H9 (cell line): ENCODE measurements around the gene CAPN12. TPM values are rescaled to one million over a fixed set of nuclear protein-coding genes. Genes with fewer than 3 reads are reported as not detected.

Experiments
- DNase-seq: peaks from one replicate; pipeline ENCODE4 v3.0.0-alpha.2; 2017
- H2AFZ ChIP-seq: one replicate; pipeline ENCODE4 v1.6.1; 2013; ENCODE audit warnings: mild to moderate bottlenecking, low read length, control low read depth, moderate library complexity
- H2AK5ac ChIP-seq: 2 replicates; pipeline ENCODE4 v1.6.1; 2013; ENCODE audit warnings: low read length, control low read depth, mixed read lengths; ENCODE audit not compliant: insufficient read length
- H2BK120ac ChIP-seq: one replicate; pipeline ENCODE4 v1.6.1; 2013; ENCODE audit warnings: low read depth, mild to moderate bottlenecking, low read length, control low read depth, inconsistent platforms; ENCODE audit not compliant: poor library complexity, severe bottlenecking
- H2BK12ac ChIP-seq: 2 replicates; pipeline ENCODE4 v1.6.1; 2013; ENCODE audit warnings: low read length, control low read depth, mixed read lengths, low read depth; ENCODE audit not compliant: insufficient read length
- H2BK15ac ChIP-seq: 2 replicates; pipeline ENCODE4 v1.6.1; 2013; ENCODE audit warnings: low read depth, low read length, control low read depth
- H2BK20ac ChIP-seq: one replicate; pipeline ENCODE4 v1.6.1; 2013; ENCODE audit warnings: low read depth, mild to moderate bottlenecking, low read length, control low read depth, inconsistent platforms; ENCODE audit not compliant: poor library complexity, severe bottlenecking
- H2BK5ac ChIP-seq: 2 replicates; pipeline ENCODE4 v1.6.1; 2013; ENCODE audit warnings: low read length, control low read depth, mixed read lengths; ENCODE audit not compliant: insufficient read length
- H3K14ac ChIP-seq: 2 replicates; pipeline ENCODE4 v1.6.1; 2013; ENCODE audit warnings: low read length, control low read depth; ENCODE audit not compliant: insufficient read depth
- H3K18ac ChIP-seq: 2 replicates; pipeline ENCODE4 v1.6.1; 2013; ENCODE audit warnings: low read depth, mild to moderate bottlenecking, mixed read lengths, low read length, control low read depth; ENCODE audit not compliant: insufficient read length
- H3K23ac ChIP-seq: 2 replicates; pipeline ENCODE4 v1.6.1; 2013; ENCODE audit warnings: low read length, control low read depth, mixed read lengths, low read depth; ENCODE audit not compliant: insufficient read length
- H3K23me2 ChIP-seq: 2 replicates; pipeline ENCODE4 v1.6.1; 2013; ENCODE audit warnings: low read depth, mild to moderate bottlenecking, mixed read lengths, low read length, control low read depth; ENCODE audit not compliant: insufficient read length, poor library complexity, severe bottlenecking
- H3K27ac ChIP-seq: 2 replicates; pipeline ENCODE4 v1.5.1; 2013; ENCODE audit warnings: low read length, control low read depth, mixed read lengths, low read depth; ENCODE audit not compliant: insufficient read length
- H3K27me3 ChIP-seq: 2 replicates; pipeline ENCODE4 v1.6.1; 2013; ENCODE audit warnings: low read length, control low read depth, inconsistent platforms; ENCODE audit not compliant: insufficient read depth
- H3K4ac ChIP-seq: 2 replicates; pipeline ENCODE4 v1.6.1; 2013; ENCODE audit warnings: low read depth, mild to moderate bottlenecking, control low read depth, inconsistent platforms, low read length, moderate library complexity
- H3K4me1 ChIP-seq: 2 replicates; pipeline ENCODE4 v1.6.1; 2013; ENCODE audit warnings: low read length, control low read depth, inconsistent platforms; ENCODE audit not compliant: insufficient read depth
- H3K4me2 ChIP-seq: 2 replicates; pipeline ENCODE4 v1.6.1; 2013; ENCODE audit warnings: low read length, control low read depth, mixed read lengths; ENCODE audit not compliant: insufficient read length, insufficient read depth
- H3K56ac ChIP-seq: 2 replicates; pipeline ENCODE4 v1.6.1; 2013; ENCODE audit warnings: low read depth, mild to moderate bottlenecking, mixed read lengths, low read length, control low read depth; ENCODE audit not compliant: insufficient read length
- H3K79me1 ChIP-seq: 2 replicates; pipeline ENCODE4 v1.6.1; 2013; ENCODE audit warnings: low read depth, mild to moderate bottlenecking, moderate library complexity, low read length, control low read depth, inconsistent platforms; ENCODE audit not compliant: insufficient read depth, poor library complexity, severe bottlenecking
- H3K79me2 ChIP-seq: 2 replicates; pipeline ENCODE4 v1.6.1; 2013; ENCODE audit warnings: low read length, control low read depth, inconsistent platforms; ENCODE audit not compliant: insufficient read depth
- H3K9ac ChIP-seq: 2 replicates; pipeline ENCODE4 v1.6.1; 2013; ENCODE audit warnings: low read length, control low read depth, mixed read lengths; ENCODE audit not compliant: insufficient read length; ENCODE audit errors: extremely low read depth
- H3K9me3 ChIP-seq: one replicate; pipeline ENCODE4 v1.6.1; 2013; ENCODE audit warnings: low read depth, low read length, inconsistent platforms; ENCODE audit not compliant: control insufficient read depth
- H3T11ph ChIP-seq: one replicate; pipeline ENCODE4 v1.6.1; 2013; ENCODE audit warnings: mild to moderate bottlenecking, low read length, control low read depth, inconsistent platforms
- H4K20me1 ChIP-seq: one replicate; pipeline ENCODE4 v1.6.1; 2013; ENCODE audit not compliant: control insufficient read depth, insufficient read length, insufficient read depth
- H4K5ac ChIP-seq: 2 replicates; pipeline ENCODE4 v1.6.1; 2013; ENCODE audit warnings: low read depth, mild to moderate bottlenecking, mixed read lengths, low read length, control low read depth; ENCODE audit not compliant: insufficient read length
- H4K8ac ChIP-seq: replicated peaks from 2 replicates; pipeline ENCODE4 v1.6.1; 2013; ENCODE audit warnings: low read length, control low read depth, mixed read lengths, low read depth; ENCODE audit not compliant: insufficient read length
- H4K91ac ChIP-seq: 2 replicates; pipeline ENCODE4 v1.6.1; 2013; ENCODE audit warnings: low read depth, mild to moderate bottlenecking, moderate library complexity, mixed read lengths, low read length, control low read depth; ENCODE audit not compliant: insufficient read length
- H3K27ac Mint-ChIP-seq, 3 experiments: 2 replicates in 2 of 3; 3 replicates in 1 of 3; pipeline ENCODE4 v1.8.0; 2020 to 2021; ENCODE audit warnings: mixed read lengths in 3 of 3, mild to moderate bottlenecking in 1 of 3, moderate library complexity in 1 of 3
- H3K27me3 Mint-ChIP-seq: 2 replicates; pipeline ENCODE4 v1.8.0; 2021; ENCODE audit warnings: low read depth, mild to moderate bottlenecking, moderate library complexity, mixed read lengths
- H3K36me3 Mint-ChIP-seq, 3 experiments: 2 replicates in 2 of 3; 3 replicates in 1 of 3; pipeline ENCODE4 v1.8.0; 2020 to 2021; ENCODE audit warnings: low read depth in 3 of 3, mixed read lengths in 3 of 3; ENCODE audit not compliant: insufficient read depth in 1 of 3
- H3K4me1 Mint-ChIP-seq, 2 experiments: 2 replicates each; pipeline ENCODE4 v1.8.0; 2020; ENCODE audit warnings: mixed read lengths in 2 of 2
- H3K4me3 Mint-ChIP-seq, 2 experiments: 2 replicates in 1 of 2; 3 replicates in 1 of 2; pipeline ENCODE4 v1.8.0; 2020 to 2021; ENCODE audit warnings: mild to moderate bottlenecking in 2 of 2, mixed read lengths in 2 of 2, moderate library complexity in 1 of 2
- H3K9me3 Mint-ChIP-seq, 2 experiments: 2 replicates in 1 of 2; 3 replicates in 1 of 2; pipeline ENCODE4 v1.8.0; 2020; ENCODE audit warnings: mild to moderate bottlenecking in 2 of 2, mixed read lengths in 2 of 2, moderate library complexity in 1 of 2
- CTCF ChIP-seq: fragments of 200-600 bp; sonication (generic); conservative IDR thresholded peaks from 3 replicates; pipeline ENCODE4 v1.8.0; 2021; ENCODE audit warnings: antibody characterized with exemption, mild to moderate bottlenecking
- WGBS: extraction: QIAGEN DNeasy Blood & Tissue Kit; methylation state at CpG from one replicate; pipeline ENCODE4 v1.1.7; 2013; ENCODE audit warnings: missing lambda C conversion rate, low lambda C conversion rate, mixed read lengths; ENCODE audit not compliant: insufficient read length; ENCODE audit errors: extremely low coverage; 5-methylcytosine and 5-hydroxymethylcytosine counted together
- total RNA-seq: library from RNA; stranded (reverse); gene quantifications from 2 replicates; pipeline ENCODE4 v1.2.1, GENCODE V29; 2021

CAPN12 gene
- total RNA-seq, 1 experiment from 2014 or later: 10.5 TPM

GRCh38 chr19:38742906-38743305 lies 1.4 kb downstream of the CAPN12 start:
- WGBS: no CpG with 5 or more reads among the region's 6 CpGs
- no peak overlapping the region for H3K9ac ChIP-seq

More at GRCh38 chr19:38742906-38743305, 1.4 kb downstream of the CAPN12 start:
- no peak overlapping the region for H4K8ac ChIP-seq
- H4K20me1 ChIP-seq: no peaks in the 10 kb centered on the region
- no peak overlapping the region for H2AFZ ChIP-seq
- H3K27me3 ChIP-seq: no peaks in the 10 kb centered on the region; the same call in 1 of the 2 replicates
- H3K79me1 ChIP-seq: no peaks in the 10 kb centered on the region
- H3K27me3 Mint-ChIP-seq: peaks cover 26% of the 10 kb centered on the region
- no peak overlapping the region for H2BK12ac ChIP-seq
- H3K9me3 Mint-ChIP-seq: no peaks in the 10 kb centered on the region; a peak in 1 of 5 replicates
- H3K27ac ChIP-seq: no peak overlapping the region
- H3K36me3 Mint-ChIP-seq: peaks cover 0 to 3% (median 0%) of the 10 kb centered on the region in 3 experiments; a peak in 2 of 7 replicates
- H2BK15ac ChIP-seq: no peak overlapping the region
- H3K9me3 ChIP-seq: no peaks in the 10 kb centered on the region
- H2BK5ac ChIP-seq: no peak overlapping the region
- no peak overlapping the region for H4K5ac ChIP-seq
- no peak overlapping the region for H3T11ph ChIP-seq
- H3K4me2 ChIP-seq: no peak overlapping the region
- H2BK20ac ChIP-seq: no peak overlapping the region
- TF ChIP-seq CTCF: no peak
- H2BK120ac ChIP-seq: no peak overlapping the region
- peaks cover 0 to 6% of the 10 kb centered on the region in 2 experiments; a peak in 2 of 4 replicates for H3K4me1 Mint-ChIP-seq
- H3K56ac ChIP-seq: no peak overlapping the region
- no peaks in the 10 kb centered on the region for H3K79me2 ChIP-seq
- no peak overlapping the region for H4K91ac ChIP-seq
- no peak overlapping the region for H3K23ac ChIP-seq
- H3K23me2 ChIP-seq: no peaks in the 10 kb centered on the region
- H3K18ac ChIP-seq: no peak overlapping the region
- no peak overlapping the region for H3K27ac Mint-ChIP-seq
- no peak overlapping the region for H2AK5ac ChIP-seq
- DNase-seq: no peak
- no peak overlapping the region for H3K14ac ChIP-seq
- no peak overlapping the region for H3K4ac ChIP-seq
- no peaks in the 10 kb centered on the region for H3K4me1 ChIP-seq
- H3K4me3 Mint-ChIP-seq: no peak overlapping the region
